NAMALWA (cell line): ENCODE data around the gene NME7.
"Not testable (repeated sequence)": the region's sequence is repeated elsewhere in the genome, so short reads cannot be mapped to it uniquely, and the experiment has no call there.

ENCODE experiments used
- DNase-seq: peaks from one replicate; pipeline ENCODE4 v3.0.0-alpha.2; 2015; ENCODE audit warnings: low spot score

The NME7 gene

GRCh38 chr1:169126335-169126734 lies 241.3 kb downstream of the NME7 start:
- DNase-seq: no peak

DNA sequence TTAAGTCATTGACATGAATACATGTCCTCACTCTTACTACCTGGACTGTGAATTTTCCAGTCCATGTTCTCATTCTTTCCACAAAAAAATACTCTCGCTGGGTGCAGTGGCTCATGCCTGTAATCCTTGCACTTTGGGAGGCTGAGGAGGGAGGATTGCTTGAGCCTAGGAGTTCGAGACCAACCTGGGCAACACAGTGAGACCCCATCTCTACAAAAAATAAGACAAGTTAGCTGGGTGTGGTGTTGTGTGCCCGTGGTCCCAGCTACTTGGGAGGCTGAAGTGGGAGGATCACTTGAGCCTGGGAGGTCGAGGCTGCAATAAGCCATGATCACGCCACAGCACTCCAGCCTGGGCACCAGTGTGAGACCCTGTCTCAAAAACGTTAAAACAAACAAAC lies 242.0 kb downstream of the NME7 start:
- not testable (repeated sequence) for DNase-seq

DNA sequence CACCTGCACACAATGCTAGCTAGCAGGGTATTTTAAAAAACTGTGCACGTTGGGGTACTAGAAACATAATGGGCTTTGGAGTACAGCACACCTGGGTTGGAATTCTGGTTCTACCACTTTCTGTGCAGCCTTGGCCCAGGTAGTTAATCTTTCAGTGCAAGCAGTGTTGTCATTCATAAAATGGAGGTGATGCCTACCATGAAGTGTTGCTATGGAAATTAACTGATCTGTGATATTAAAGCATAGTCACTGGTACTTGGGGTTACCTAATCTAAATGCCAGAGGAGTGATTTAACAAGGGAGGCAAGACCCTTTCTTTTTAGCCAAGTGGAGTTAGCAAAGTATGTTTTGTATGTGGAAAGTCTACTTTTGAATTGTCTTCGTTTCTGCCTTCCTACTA lies 243.1 kb downstream of the NME7 start:
- DNase-seq: no peak

DNA sequence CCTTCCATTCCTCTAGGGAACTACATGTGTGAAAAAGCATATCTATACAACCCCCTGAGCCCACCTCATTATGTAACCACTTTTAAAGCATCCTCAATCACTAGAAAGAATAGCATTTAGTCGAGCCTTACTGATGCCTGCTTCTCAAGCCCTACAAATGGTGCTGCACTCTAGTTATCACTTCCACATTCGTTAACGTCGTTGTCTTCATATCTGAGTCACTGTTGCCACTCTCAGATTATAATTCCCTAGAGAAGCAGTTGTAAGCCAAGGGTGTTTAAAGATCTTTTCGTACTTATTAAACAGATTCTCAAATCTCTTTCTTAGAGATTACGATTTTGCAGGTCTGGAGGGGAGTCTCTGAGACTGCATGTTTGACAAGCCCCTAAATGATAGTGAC lies 244.6 kb downstream of the NME7 start:
- DNase-seq: no peak

DNA sequence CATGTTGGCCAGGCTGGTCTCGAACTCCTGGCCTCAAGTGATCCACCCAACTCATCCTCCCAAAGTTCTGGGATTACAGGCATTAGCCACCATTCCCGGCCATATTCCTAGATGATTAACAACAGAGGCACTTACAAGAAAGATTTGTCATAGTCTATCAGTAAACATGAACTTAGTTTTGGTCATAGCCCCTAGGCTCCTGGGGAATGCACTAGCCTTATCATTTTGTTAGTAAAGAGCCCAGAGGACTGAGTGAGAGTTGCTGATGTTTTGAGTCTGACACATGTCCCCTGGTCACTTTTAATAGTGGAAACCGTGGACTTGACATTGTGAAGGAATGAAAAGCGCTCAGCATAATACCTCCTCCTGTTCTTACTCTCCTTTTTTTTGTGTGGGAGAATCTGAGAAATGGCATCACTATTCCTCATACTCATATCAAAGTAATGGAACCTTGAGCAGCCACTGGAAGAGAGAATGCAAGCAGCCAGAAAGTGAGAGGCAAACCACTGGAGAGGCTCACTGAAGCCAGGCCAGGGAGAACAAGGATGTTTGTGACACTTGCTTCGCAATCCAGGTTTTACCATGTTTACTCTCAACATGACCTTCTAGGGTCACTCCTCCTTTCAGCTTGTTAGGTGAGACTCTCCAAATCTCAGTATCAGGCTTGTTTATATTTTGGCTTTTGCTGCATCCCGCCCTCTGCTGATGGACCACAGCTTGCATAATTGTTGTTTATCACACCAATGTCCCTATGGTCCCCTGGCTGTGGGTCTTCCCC lies 246.3 kb downstream of the NME7 start:
- no peak for DNase-seq

DNA sequence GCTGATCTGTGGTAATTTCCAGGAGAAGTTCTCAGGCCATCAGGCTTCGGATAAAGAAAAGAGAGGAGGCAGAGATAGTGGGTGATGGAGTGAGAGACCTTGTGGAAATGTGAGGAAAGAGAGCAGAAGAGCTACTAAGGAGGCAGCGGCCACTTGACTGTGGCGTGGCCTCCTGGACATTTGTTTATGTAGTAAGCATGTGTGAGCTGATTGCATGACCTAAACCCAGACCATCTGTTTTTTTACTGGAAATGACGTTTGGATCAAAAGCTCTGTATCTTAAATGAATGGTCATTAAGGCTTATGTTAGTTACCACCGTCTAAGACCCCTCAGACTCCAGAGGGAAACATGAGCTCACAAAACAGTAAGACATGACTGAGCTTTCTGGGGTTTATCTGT lies 247.5 kb downstream of the NME7 start:
- no peak for DNase-seq

DNA sequence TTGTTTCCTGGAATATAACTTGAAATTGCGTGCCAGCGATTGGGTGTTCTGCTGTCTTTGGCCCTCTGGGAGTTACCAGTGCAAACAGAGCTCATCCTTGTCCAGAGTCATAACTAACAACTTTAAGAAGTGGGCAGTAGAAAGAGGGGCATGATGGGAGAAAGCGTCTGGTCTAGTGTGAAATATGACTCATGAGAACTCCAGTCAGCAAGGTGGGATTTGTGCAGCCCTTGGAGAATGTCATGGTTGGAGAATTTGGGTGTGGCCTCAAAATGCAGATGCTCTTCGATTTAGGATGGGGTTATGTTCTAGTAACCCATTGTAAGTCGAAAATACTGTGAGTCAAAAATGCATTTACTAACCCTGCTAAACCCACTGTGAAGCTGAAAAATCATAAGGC lies 248.2 kb downstream of the NME7 start:
- no peak for DNase-seq

DNA sequence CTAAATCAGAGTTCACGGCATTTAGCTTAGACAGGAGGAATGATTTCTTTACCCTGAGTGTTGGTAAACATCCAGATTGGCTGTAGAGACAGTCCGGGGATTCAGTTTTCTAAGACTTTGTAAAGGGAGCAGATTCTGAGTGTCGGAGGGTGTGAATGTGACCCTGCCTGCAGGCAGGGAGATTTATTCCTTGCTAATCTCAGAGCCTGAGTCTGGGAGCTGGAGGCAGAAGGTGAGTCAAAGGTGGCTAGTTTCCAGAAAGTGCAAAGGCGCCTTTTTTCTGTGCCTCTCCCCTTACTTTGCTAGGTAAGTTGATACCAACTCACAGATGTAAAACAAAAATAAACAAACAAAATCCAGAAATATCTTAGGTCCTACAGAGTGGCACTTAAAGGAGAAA lies 249.4 kb downstream of the NME7 start:
- no peak for DNase-seq

DNA sequence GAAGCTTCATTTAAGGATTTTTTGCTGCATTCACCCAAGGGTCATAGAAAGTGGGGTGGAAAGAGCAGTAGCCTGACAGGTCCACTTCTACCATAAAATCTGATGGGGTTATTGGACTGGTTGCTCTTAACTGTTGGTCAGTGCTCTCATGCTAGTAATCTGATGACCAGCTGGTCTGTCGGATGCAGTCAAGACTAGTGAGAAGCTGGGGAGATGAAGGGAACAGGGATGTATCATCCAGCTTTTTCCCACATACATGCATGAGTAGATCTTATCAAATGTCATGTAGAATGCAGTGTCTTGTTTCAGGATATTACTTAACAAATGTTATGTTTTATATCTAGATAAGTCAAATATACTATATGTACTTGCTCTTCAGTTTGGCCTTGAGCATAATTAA lies 250.0 kb downstream of the NME7 start:
- no peak for DNase-seq

DNA sequence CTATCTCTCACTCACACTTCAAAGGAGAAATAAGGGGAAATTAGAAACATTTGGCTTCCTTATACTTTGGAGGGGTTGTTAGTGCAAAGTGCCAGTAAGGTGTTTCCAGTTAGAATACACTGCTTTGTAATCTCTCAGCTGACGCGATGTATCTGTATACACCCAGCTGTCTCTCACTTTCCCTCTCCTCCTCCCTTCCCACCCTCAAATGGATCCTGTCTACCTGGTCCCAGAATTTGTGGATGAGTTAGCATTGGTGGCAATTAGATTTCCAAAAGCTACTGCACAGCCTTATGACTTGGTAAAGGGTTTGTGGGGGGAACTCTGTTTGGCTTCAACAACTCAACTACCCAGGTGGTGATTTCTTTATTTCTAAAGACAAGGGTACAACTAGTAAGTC lies 250.6 kb downstream of the NME7 start:
- no peak for DNase-seq

DNA sequence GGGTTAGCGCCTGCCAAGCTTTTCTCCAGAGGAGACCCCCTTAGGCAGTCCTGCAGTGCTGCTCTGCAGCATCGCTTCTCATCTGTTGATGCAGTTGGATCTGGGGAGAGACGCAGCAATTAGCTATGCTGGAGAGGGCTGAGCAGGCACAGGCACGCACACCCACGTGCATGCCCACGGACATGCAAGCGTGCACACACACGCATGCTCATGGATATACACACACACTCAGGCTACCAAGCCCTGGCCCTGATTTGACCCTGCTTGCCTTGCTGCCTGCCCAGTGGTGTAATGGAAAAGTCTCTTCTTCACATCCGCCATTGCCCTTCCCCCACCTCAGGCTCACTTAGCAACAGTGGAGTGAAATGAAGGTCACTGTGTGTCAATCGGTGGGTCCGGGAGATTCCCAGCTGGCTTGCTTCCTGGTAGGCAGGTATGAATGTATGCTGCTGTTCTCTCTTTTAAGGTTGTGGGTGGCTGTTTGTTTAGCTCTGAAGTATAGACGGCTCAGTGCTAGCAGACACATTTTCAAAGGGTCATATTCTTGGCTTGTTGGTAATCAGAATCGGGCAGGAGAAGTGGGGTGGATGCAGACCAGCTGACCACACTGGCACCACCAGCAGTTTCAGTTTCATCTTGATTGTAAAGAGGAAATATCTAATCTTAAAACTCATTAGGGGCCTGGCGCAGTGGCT lies 251.6 kb downstream of the NME7 start:
- DNase-seq: no peak

- no peak for DNase-seq
Observed at GRCh38 chr1:169113613-169114119, 253.9 kb downstream of the NME7 start.

DNA sequence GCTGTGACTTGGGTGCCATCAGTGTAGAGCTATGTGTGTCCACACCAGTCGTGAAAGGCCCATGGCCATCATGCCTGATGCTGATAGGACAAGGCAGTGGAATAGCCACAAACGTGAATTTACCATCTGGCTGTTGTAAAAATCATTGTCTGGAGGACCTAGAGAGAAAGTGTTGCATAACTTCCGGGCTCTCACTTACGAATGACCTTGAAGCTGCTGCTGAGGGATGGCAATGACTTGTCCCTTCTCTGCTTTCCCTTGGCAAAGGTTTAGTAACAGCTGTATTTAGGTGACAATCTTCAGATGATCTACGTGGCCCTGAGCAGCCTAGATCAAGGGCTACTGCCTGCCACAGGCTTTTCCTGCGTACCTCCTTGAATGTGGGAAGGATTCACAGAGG lies 255.4 kb downstream of the NME7 start:
- no peak for DNase-seq

GRCh38 chr1:169111472-169111871 lies 256.1 kb downstream of the NME7 start:
- DNase-seq: no peak

GRCh38 chr1:169110689-169111447 lies 256.7 kb downstream of the NME7 start:
- no peak for DNase-seq

- no peak for DNase-seq
Observed at GRCh38 chr1:169110236-169110635, 257.4 kb downstream of the NME7 start.

- no peak for DNase-seq
Observed at GRCh38 chr1:169109561-169110134, 257.9 kb downstream of the NME7 start.

GRCh38 chr1:169108863-169109560 lies 258.6 kb downstream of the NME7 start:
- DNase-seq: peak; percentile 45

DNA sequence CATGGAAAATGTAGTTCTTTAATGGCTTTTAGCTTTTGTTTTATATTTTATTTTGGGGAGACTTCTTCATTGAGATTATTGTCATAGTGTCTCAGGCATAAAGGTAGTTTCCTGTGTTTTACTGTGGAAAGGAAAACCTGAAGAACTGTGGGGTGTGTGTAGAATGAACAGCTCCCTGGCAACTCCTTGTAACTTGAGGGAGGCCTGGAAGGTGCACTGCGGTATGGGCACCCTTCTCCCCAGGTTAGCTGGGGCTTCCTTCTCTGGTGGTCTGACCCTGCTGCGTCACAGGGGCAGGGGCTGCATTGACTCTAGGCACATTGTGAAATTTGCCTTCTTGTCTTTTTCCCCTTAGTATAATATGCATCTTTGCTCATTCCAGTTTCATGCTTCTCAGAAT lies 259.4 kb downstream of the NME7 start:
- DNase-seq: no peak

DNA sequence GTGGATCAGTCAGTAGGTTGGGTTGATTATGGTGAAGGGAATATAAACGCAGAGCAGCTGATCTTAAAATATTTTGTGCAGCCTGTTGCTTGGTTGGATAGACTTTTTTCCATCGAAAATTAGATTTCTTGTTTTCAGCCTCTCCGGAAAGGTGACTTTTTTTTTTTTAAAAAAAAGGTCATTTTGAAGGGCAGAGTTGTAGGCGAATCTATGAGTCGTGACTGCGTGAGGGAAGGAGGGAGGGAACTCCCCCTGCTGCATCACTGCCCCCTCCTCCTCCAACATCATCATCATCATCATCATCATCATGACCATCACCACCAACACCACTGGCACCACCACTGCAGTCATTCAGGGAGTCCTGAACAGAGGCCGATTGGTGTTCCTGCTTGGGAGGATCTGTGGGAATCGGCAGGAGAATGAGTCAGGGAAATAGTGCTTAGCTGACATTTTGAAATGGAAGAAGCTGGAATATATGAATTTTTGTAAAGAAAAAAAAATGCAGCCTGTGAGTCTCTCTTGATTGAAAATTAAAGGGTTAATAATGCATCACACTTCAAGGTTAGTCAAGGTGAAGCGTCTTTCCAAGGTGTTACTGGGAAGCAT lies 259.9 kb downstream of the NME7 start:
- no peak for DNase-seq

GRCh38 chr1:169106921-169107602 lies 260.5 kb downstream of the NME7 start:
- peak; percentile 45 for DNase-seq
